GOT3 (cell line): ENCODE measurements around the gene DAPK1.

Experiments used
- DNase-seq: peaks from one replicate; lab custom pipeline; 2025; ENCODE audit warnings: mixed read lengths; lab: John Stamatoyannopoulos, UW

The DAPK1 gene

DNA sequence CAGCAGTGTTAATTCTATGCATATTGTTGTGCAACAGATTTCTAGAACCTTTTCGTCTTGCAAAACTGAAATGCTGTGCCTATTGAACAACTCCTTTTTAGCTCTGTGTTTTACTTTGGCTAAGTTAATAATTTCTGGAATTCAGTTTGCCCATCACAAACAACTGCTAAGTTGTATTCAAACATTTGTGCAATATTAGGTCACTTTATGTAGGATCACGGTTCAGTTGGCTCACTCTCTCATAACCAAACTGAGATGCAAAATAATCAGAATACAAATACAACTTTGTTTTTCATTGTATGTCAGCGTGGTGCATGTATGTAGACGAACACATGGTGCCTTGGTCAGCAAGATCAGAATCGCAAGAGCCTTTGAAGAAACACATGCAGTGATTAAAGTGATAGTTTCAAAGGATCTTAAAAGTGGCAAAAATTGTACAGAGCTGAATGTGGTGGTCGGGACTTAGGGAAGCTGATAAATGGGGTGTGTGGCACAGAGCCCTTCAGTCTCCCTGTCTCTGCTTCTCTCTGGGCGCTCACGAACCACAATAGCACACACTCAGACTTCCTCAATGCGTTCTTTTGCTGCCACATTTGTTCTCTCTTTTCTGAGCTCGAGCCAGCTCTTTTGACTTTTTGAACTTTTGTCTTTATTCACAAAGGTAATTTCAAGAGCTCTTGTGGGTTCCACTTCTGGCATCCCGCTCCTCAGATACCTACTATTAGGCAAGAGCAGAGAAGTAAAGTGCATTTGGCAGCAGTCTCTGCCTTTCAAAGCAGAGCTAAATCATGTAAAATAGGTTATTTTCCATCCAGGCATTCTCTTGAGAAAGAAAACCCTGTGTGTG lies 115.8 kb downstream of the DAPK1 start:
- DNase-seq: no peak

- DNase-seq: no peak
Observed at GRCh38 chr9:87614397-87614796, 116.7 kb downstream of the DAPK1 start.

- DNase-seq: no peak
Observed at GRCh38 chr9:87615136-87615535, 117.5 kb downstream of the DAPK1 start.

- DNase-seq: no peak
Observed at GRCh38 chr9:87615547-87616148, 118.0 kb downstream of the DAPK1 start.

DNA sequence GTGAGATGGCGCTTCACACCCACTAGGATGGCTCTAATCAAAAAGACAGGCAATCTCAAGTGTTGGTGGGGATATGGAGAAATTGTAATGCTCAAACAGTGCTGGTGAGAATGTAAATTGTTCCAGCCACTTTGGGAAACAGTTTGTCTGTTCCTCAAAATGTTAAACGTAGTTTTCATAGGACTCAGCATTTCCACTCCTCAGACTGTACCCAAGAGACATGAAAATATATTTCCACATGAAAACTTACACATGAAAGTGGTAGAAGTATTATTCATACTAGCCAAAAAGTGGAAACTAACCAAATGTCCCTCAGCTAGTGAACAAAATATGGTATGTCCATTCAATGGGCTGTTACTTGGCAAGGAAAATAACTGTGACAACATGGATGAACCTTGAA lies 120.6 kb downstream of the DAPK1 start:
- DNase-seq: no peak

DNA sequence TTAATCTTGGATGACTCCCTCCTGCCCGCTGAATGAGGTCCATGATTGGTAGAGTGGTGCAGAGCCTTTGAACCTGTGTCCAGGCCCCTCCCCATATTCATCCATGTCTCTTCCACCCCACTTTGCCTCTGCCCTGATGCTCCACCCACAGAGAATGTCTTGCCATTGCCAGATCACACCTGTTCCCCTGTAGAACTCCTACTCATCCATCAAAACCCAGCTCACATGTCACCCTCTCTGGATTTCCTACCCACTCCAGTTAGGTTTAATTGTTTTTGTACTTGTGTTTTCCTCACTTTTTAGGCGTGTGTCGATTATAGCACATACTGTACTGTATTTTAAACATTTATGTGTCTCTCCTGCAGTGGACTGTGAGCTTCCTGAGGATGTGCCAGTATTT lies 121.3 kb downstream of the DAPK1 start:
- DNase-seq: no peak

DNA sequence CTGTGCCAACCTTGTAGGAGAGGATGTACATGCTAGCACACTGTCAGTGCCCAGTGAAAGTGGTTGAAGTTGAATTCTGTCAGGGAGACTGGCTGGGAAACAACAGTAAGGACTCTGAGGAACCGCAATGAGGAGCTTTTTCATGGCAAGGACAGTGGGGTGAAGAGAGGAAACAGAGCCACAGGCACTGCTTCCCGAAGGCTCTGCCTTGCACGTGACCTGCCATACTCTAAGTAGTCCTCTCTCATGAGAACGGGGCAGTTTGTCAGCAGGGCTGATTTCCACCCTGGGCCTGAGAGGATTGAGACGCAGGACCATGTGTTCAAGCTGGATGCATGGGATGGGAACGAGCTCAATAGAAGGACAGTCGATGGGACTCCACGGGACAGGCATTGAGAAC lies 121.7 kb downstream of the DAPK1 start:
- DNase-seq: no peak

GRCh38 chr9:87620731-87621322 lies 123.2 kb downstream of the DAPK1 start:
- DNase-seq: no peak

DNA sequence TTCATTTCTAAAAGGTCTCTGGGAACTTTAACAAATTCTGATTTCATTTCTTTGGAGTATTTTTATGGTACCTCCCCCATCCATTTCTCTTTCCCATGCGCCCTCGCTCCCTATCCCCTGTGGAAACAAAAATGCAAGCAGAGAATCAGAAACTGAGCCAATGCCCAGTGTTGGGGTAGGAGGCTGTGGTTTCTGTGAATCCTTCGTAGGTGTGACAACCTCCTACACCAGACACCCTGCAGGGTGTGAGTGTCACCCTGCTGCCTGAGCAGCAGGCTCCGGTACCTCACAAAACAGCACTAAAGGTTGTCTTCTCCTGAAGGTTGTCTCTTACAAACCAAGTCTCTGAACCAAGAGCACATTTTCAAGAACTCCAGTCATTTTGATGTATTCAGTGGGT lies 124.4 kb downstream of the DAPK1 start:
- DNase-seq: no peak

- no peak for DNase-seq
Observed at GRCh38 chr9:87622923-87623322, 125.3 kb downstream of the DAPK1 start.

DNA sequence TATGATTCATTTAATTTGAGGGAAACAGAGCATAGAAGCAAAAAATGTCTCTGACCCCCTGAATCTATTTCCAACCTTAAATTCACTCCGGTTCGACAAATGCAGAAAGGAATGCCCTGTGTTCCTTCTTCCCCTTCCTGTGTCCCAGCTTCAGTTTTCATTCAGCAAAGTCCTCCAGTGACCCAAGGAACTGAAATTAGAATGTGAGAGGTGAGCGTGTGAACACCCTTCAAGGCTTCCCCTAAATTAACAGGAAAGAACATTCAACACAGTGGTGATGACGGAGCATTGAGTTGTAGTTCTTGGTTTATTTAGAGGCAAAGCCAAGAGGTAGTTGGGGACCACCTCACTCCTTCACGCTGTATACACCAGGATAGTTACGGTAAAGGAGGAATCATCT lies 130.7 kb downstream of the DAPK1 start:
- DNase-seq: no peak

DNA sequence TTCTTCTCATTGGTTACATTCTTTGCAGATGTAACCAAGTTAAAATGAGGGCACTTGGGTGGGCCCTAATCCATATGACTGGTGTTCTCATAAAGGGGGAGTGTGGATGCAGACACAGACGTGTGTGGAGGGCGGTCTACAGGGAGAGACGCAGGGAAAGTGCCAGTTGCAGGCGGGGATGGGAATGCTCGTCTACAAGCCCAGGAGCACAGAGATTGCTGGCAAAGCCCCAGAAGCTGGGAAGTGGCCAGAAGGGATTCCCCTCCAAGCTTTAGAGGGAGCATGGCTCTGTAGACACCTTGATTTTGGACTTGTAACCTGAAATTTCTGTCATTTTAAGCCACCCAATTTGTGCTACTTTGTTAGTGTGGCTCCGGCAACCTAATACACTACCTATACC lies 131.4 kb downstream of the DAPK1 start:
- DNase-seq: no peak

GRCh38 chr9:87630266-87630665 lies 132.6 kb downstream of the DAPK1 start:
- DNase-seq: no peak

- DNase-seq: no peak
Observed at GRCh38 chr9:87630846-87631245, 133.2 kb downstream of the DAPK1 start.

DNA sequence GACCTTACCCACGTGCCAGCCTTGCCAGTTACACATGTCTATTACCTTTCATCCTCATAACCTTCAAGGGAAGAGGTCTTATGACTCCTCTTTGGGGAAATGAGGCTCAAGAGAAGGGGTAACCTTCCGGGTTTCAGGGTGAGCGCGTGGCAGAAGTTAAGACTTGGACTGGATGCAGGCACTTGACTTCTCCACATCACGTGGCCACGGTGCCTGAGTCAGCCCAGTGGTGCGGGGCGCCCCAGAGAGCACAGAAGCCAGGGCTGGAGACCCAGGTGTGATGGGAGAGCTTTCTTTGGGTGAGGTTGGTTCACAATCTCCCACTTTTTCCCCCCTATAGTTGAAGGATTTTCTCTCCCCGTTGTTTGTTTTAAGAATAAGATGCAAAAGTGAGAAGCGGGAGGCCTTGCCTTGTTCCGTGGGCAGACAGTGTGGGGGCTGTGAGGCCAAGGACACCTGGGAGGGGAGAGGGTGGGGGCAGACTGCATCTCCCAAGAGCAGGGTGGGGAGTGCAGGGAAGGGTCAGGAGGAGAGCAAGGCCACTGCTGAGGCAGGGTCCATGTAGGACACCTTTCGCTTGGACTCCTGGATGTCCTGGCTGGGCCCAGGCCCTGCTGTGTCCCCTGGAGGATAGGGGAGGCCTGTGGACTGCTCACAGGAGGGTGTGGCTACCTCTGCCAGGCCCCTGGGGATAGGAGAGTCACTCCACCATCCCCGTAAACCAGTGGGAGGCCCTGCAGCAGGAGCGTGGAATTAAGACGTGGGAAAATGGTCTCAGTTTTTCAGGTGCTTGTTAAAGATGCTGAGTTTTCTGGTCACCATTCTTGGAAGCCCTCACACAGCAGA lies 138.2 kb downstream of the DAPK1 start:
- DNase-seq: no peak

DNA sequence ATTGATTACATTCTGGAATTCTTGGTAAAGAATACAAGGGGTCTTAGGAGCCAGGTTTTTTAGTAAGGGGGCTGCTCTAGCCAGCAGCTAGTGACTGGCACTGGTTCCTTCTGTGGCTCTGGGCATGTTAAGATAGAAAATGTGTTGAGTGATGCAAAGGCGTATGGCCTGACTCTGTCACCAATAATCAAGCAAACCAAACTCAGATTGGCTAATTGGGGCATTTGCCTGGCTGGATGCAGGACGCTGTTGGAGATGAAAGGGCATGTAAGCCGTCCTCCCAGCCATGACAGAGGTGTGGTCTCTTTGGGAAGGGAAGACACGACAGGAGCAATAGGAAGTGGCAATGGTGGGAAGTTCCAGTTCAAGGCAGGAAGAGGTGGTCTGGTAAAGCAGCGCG lies 140.6 kb downstream of the DAPK1 start:
- DNase-seq: no peak

DNA sequence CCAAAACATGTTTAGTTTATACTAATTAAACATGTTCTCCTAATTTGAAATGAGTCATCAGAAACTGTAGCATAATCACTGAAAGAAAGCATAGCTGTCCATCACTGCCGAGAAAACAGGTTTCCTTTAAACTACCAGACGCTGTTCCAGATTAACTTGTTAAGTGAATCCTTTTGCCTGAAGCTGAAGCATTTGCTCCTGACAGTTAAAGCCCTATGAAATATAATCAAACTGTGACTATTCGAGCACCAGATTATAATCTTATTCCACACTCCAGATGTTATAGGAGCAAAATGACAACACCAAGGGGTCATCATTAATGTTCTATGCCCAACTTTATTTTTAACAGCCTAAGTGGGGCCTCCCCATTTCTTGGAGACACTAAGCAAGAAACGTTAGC lies 142.3 kb downstream of the DAPK1 start:
- no peak for DNase-seq

DNA sequence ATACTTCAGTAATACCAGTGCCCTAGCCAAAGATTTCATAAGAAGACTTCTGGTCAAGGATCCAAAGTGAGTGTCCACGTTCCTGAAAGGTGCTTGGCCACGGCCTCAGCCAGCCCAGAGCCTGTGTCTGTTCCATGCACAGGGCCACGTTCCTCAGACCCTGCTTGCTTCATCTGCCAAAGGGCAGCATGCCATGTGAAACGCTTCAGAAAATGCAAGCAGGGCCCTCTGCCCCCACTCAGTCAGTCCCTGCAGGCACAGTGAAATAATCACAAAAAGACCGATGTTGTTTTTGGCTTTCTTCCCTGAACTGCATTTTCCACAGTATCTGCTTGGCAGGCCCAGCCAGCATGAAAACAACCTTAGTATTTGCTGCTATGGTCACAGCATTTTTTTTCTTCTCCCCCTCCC lies 142.7 kb downstream of the DAPK1 start:
- no peak for DNase-seq

DNA sequence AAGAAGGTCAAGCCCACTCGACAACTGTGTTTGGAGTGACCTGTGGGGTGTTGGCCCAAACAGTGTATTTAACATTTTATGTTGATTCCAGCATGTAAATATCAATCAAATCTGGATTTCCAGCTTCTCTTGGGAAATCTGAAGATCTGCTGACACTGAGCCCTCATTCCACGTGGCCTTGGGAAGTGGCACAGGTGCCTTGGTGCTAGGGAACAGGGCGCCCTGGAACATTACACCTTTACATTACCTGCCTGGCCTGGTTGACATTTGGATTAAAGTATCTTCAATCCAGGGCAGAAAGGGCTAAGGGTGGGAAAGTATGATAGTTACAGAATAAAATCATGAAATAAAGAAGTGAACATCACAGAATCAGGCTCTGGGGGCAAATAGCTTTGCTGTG lies 143.4 kb downstream of the DAPK1 start:
- no peak for DNase-seq

GRCh38 chr9:87642330-87643106 lies 144.9 kb downstream of the DAPK1 start:
- DNase-seq: no peak

DNA sequence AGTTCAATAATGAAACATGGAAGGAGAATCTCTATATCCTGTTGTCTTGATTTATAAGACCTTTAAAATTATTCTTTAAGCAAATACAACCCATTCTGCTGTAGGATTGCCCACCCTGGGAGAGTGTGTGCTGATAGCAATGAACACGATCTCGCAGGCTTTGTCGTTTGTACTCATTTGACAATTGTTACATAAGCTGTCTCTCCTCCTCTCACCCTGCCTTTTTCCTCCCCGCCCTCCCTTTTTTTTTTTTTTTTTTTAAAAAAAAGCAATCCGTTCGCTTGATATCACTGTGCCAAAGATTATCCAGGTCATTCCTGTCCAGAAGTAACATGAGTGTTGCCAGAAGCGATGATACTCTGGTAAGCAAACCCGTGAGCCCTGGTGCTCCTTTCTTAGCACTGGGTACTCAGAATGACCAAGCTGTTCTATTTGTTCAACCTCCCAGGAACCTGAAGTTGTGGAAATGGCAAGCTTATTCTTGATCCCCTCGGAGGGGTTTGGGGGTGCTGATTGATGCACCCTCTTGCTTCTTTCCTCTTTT lies 145.5 kb downstream of the DAPK1 start:
- no peak for DNase-seq
